K562 (cell line): ENCODE measurements around the gene SARS1. TPM values are rescaled to one million over a fixed set of nuclear protein-coding genes. Genes with fewer than 3 reads are reported as not detected.

Experiments
- CBX5 ChIP-seq: IDR thresholded peaks from 2 replicates; pipeline ENCODE4 v1.6.1; 2014; ENCODE audit warnings: low read depth, borderline replicate concordance
- CHD2 ChIP-seq: IDR thresholded peaks from 2 replicates; pipeline ENCODE4 v1.6.1; 2011; ENCODE audit warnings: low read depth, low read length
- CREB3 ChIP-seq: fragments of 450-650 bp; conservative IDR thresholded peaks from 2 replicates; pipeline ENCODE4 v1.6.1; 2016; ENCODE audit warnings: missing genetic modification characterization, low read depth, mild to moderate bottlenecking, missing compliant biosample characterization, moderate library complexity
- IRF1 ChIP-seq: sonication (generic); formaldehyde crosslinking; IDR thresholded peaks from 2 replicates; pipeline ENCODE4 v1.8.0; 2022; ENCODE audit warnings: missing genetic modification reagents, mild to moderate bottlenecking, borderline replicate concordance
- NFIX ChIP-seq: fragments of 250-450 bp; sonication (Bioruptor Pico); IDR thresholded peaks from 2 replicates; pipeline ENCODE4 v1.4.0; 2020; ENCODE audit warnings: low read depth, mild to moderate bottlenecking, moderate library complexity
- PCBP2 ChIP-seq: fragments of 200-400 bp; formaldehyde crosslinking; IDR thresholded peaks from 2 replicates; pipeline ENCODE4 v1.6.1; 2018; ENCODE audit warnings: low read length, low read depth, mild to moderate bottlenecking, moderate library complexity; ENCODE audit not compliant: poor library complexity, severe bottlenecking
- ZFPM2 ChIP-seq: fragments of 250-450 bp; sonication (Bioruptor Pico); IDR thresholded peaks from 2 replicates; pipeline ENCODE4 v1.5.1; 2022; ENCODE audit warnings: mild to moderate bottlenecking
- ZNF24 ChIP-seq: fragments of 450-650 bp; IDR thresholded peaks from 2 replicates; pipeline ENCODE4 v1.6.1; 2016
- ZNF395 ChIP-seq: fragments of 200-800 bp; sonication (Bioruptor generic); IDR thresholded peaks from 2 replicates; pipeline ENCODE4 v1.6.1; 2017; ENCODE audit warnings: missing genetic modification characterization, missing compliant biosample characterization
- polyA plus RNA-seq, 8 experiments: library from polyadenylated mRNA; depleted of rRNA in 4 of 8; stranded (reverse) in 5 of 8; unstranded in 3 of 8; fragments of >200 nt; fragmentation: Nextera tagmentation in 2 of 8; fragmentation: Illumina TruSeq in 1 of 8; extraction: Ambion mirVana in 2 of 8; extraction: Trizol in 1 of 8; gene quantifications; 2 replicates each; pipeline versions ENCODE4 v1.2.1 to v1.2.3, GENCODE V29; 2011 to 2014; ENCODE audit warnings: inconsistent platforms in 1 of 8, missing spikeins in 1 of 8
- total RNA-seq, 7 experiments: library from RNA; depleted of rRNA in 6 of 7; stranded (reverse); fragments of >200 nt in 6 of 7; fragmentation: Illumina TruSeq in 2 of 7; extraction: Trizol in 2 of 7; gene quantifications; 2 replicates each; pipeline versions ENCODE4 v1.2.1 to v1.2.3, GENCODE V29; 2011 to 2021; ENCODE audit warnings: low replicate concordance in 1 of 7
- TF ChIP-seq, protein P1 (sequence below): fragments of 250-450 bp; sonication (Bioruptor Pico); IDR thresholded peaks from 2 replicates; pipeline ENCODE4 v1.8.0; 2022; ENCODE audit warnings: moderate library complexity, mild to moderate bottlenecking, inconsistent platforms
- TF ChIP-seq, protein P2 (sequence below), 2 experiments: IDR thresholded peaks; 2 replicates each; pipeline ENCODE4 v1.6.1; 2011; ENCODE audit warnings: borderline replicate concordance in 1 of 2, control low read depth in 1 of 2, low read depth in 1 of 2, low read length in 1 of 2, mild to moderate bottlenecking in 1 of 2, mixed read lengths in 1 of 2, moderate library complexity in 1 of 2; ENCODE audit not compliant: insufficient read depth in 1 of 2, insufficient read length in 1 of 2, poor library complexity in 1 of 2, severe bottlenecking in 1 of 2; ENCODE audit errors: extremely low read depth in 1 of 2
- TF ChIP-seq, protein P3 (sequence below): fragments of 150-350 bp; conservative IDR thresholded peaks from 2 replicates; pipeline ENCODE4 v1.6.1; 2014; ENCODE audit warnings: low read length
- TF ChIP-seq, protein P4 (sequence below): sonication (generic); formaldehyde crosslinking; IDR thresholded peaks from 2 replicates; pipeline ENCODE4 v1.8.0; 2022; ENCODE audit warnings: mild to moderate bottlenecking, missing genetic modification reagents
- TF ChIP-seq, protein P5 (sequence below): fragments of 450-650 bp; IDR thresholded peaks from 2 replicates; pipeline ENCODE4 v1.6.1; 2018; ENCODE audit warnings: mild to moderate bottlenecking, low read depth; ENCODE audit not compliant: partially characterized antibody

Gene SARS1
- total and polyA plus RNA-seq, 9 of the 15 experiments (the other 6 are each of a cell fraction or from before 2014, with no cell fraction given) = 221 to 623 (median 254) TPM

GRCh38 chr1:109282952-109283747 is 69.4 kb downstream of the SARS1 start, which contains the start of gene PSRC1 (continued):
- TF ChIP-seq, protein P1, sequence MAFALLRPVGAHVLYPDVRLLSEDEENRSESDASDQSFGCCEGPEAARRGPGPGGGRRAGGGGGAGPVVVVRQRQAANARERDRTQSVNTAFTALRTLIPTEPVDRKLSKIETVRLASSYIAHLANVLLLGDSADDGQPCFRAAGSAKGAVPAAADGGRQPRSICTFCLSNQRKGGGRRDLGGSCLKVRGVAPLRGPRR = no peak
- TF ChIP-seq ZFPM2 (CRISPR knock-in tag) = no peak
- TF ChIP-seq, protein P2, sequence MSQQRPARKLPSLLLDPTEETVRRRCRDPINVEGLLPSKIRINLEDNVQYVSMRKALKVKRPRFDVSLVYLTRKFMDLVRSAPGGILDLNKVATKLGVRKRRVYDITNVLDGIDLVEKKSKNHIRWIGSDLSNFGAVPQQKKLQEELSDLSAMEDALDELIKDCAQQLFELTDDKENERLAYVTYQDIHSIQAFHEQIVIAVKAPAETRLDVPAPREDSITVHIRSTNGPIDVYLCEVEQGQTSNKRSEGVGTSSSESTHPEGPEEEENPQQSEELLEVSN (IDR thresholded peaks at IDR 0.05; ENCODE audit: borderline replicate concordance in 1 of 2, extremely low read depth in 1 of 2, insufficient read depth in 1 of 2, insufficient read length in 1 of 2, low read depth in 1 of 2, low read length in 1 of 2, poor library complexity in 1 of 2, severe bottlenecking in 1 of 2) = peak; percentile 66 to 70
- peak; percentile 90 for TF ChIP-seq ZNF395 (CRISPR knock-in tag)
- no peak for TF ChIP-seq ZNF24
- no peak for TF ChIP-seq CBX5
- TF ChIP-seq, protein P3, sequence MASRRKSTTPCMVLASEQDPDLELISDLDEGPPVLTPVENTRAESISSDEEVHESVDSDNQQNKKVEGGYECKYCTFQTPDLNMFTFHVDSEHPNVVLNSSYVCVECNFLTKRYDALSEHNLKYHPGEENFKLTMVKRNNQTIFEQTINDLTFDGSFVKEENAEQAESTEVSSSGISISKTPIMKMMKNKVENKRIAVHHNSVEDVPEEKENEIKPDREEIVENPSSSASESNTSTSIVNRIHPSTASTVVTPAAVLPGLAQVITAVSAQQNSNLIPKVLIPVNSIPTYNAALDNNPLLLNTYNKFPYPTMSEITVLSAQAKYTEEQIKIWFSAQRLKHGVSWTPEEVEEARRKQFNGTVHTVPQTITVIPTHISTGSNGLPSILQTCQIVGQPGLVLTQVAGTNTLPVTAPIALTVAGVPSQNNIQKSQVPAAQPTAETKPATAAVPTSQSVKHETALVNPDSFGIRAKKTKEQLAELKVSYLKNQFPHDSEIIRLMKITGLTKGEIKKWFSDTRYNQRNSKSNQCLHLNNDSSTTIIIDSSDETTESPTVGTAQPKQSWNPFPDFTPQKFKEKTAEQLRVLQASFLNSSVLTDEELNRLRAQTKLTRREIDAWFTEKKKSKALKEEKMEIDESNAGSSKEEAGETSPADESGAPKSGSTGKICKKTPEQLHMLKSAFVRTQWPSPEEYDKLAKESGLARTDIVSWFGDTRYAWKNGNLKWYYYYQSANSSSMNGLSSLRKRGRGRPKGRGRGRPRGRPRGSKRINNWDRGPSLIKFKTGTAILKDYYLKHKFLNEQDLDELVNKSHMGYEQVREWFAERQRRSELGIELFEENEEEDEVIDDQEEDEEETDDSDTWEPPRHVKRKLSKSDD = peak; percentile 82; the same call in 1 of the 2 replicates
- no peak; the same call in 1 of the 2 replicates for TF ChIP-seq CREB3
- TF ChIP-seq CHD2 = peak; percentile 59; the same call in 1 of the 2 replicates
- TF ChIP-seq, protein P4, sequence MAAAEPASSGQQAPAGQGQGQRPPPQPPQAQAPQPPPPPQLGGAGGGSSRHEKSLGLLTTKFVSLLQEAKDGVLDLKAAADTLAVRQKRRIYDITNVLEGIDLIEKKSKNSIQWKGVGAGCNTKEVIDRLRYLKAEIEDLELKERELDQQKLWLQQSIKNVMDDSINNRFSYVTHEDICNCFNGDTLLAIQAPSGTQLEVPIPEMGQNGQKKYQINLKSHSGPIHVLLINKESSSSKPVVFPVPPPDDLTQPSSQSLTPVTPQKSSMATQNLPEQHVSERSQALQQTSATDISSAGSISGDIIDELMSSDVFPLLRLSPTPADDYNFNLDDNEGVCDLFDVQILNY = peak; percentile 76; the same call in 1 of the 2 replicates
- TF ChIP-seq PCBP2 = no peak
- TF ChIP-seq IRF1 (CRISPR knock-in tag) = no peak
- TF ChIP-seq NFIX (CRISPR knock-in tag) = no peak
- TF ChIP-seq, protein P5, sequence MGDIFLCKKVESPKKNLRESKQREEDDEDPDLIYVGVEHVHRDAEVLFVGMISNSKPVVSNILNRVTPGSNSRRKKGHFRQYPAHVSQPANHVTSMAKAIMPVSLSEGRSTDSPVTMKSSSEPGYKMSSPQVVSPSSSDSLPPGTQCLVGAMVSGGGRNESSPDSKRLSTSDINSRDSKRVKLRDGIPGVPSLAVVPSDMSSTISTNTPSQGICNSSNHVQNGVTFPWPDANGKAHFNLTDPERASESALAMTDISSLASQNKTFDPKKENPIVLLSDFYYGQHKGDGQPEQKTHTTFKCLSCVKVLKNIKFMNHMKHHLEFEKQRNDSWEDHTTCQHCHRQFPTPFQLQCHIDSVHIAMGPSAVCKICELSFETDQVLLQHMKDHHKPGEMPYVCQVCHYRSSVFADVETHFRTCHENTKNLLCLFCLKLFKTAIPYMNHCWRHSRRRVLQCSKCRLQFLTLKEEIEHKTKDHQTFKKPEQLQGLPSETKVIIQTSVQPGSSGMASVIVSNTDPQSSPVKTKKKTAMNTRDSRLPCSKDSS = no peak
